ENCODE measurements around the gene RPGR.

- TF ChIP-seq, protein P1, sequence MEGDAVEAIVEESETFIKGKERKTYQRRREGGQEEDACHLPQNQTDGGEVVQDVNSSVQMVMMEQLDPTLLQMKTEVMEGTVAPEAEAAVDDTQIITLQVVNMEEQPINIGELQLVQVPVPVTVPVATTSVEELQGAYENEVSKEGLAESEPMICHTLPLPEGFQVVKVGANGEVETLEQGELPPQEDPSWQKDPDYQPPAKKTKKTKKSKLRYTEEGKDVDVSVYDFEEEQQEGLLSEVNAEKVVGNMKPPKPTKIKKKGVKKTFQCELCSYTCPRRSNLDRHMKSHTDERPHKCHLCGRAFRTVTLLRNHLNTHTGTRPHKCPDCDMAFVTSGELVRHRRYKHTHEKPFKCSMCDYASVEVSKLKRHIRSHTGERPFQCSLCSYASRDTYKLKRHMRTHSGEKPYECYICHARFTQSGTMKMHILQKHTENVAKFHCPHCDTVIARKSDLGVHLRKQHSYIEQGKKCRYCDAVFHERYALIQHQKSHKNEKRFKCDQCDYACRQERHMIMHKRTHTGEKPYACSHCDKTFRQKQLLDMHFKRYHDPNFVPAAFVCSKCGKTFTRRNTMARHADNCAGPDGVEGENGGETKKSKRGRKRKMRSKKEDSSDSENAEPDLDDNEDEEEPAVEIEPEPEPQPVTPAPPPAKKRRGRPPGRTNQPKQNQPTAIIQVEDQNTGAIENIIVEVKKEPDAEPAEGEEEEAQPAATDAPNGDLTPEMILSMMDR (IDR thresholded peaks at IDR 0.05; ENCODE audit: low read length), result no peak
- no peak for TF ChIP-seq EZH2 (IDR thresholded peaks at IDR 0.05; ENCODE audit: borderline replicate concordance, low read length)
These were observed 53.9 kb downstream of the RPGR start for GRCh38 chrX:38273453-38273852.

Measured in OCI-LY1 (cell line).